Measurements from ENCODE around the gene KIF2C. TPM values are rescaled to one million over a fixed set of nuclear protein-coding genes. Genes with fewer than 3 reads are reported as not detected.

KIF2C gene
- total and polyA plus RNA-seq, 9 of the 15 experiments (the other 6 are each of a cell fraction or from before 2014, with no cell fraction given), result 84.9 to 226 (median 169) TPM

DNA sequence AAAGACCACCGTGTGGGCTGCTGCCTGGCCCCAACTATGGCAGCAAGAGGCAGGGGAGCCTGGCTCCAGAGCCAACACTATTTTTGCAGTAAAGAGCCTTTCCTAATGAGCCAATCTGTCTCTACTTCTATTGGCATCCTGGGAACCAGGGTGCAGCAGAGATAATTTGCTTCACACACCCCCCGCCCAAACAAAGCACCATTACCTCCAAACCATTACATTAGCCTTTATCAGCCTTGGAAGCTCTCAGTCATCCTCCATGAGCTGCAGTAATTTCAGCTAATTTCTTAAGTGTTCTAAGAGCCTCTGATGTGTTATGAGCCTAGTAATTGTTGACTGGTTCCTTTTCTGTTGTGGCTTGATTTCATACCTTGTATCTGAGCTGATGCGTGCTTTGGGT, 43.5 kb upstream of the KIF2C start:
- no peak for FAIRE-seq

More for the DNA sequence above, 43.5 kb upstream of the KIF2C start:
- no peak overlapping the region for H2AFZ ChIP-seq (ENCODE audit: low read depth, low read length)
- H3K9me1 ChIP-seq (ENCODE audit: control insufficient read depth, insufficient read depth, low read length), result no peaks in the 10 kb centered on the region
- no peaks in the 10 kb centered on the region for H3K9me3 ChIP-seq (replicated peaks; ENCODE audit: control insufficient read depth, insufficient read depth, low read depth, low read length)
- ATAC-seq, result no peak
- no peak overlapping the region for H3K27ac ChIP-seq (ENCODE audit: extremely low read depth, low read depth, low read length)
- no peaks in the 10 kb centered on the region for H3K4me1 ChIP-seq (replicated peaks in 1 of 2; ENCODE audit: control insufficient read depth in 2 of 2, insufficient read depth in 2 of 2, low read length in 2 of 2)
- WGBS (ENCODE audit: insufficient coverage, low coverage, missing lambda C conversion rate), result 4% methylated on average over 3 of the region's 3 CpGs
- no peaks in the 10 kb centered on the region for H3K36me3 ChIP-seq (ENCODE audit: control insufficient read depth, insufficient read depth, low read length)
- no peak for DNase-seq (ENCODE audit: extremely low read depth in 1 of 4, low spot score in 3 of 4)
- BruUV-seq (replicated peaks), result no TSS peak
- no peak overlapping the region for H3K4me2 ChIP-seq (ENCODE audit: insufficient read depth, low read length)
- H4K20me1 ChIP-seq (replicated peaks; ENCODE audit: control insufficient read depth, insufficient read depth, low read length), result no peaks in the 10 kb centered on the region
- H3K27me3 ChIP-seq (ENCODE audit: control insufficient read depth in 2 of 2, insufficient read depth in 2 of 2, low read length in 2 of 2), result peaks cover 11 to 26% of the 10 kb centered on the region in 2 experiments; a peak in 4 of 5 replicates
- H3K79me2 ChIP-seq (ENCODE audit: control insufficient read depth, insufficient read depth, low read length), result no peaks in the 10 kb centered on the region
- no peak overlapping the region for H3K4me3 ChIP-seq
- POLR2A ChIA-PET, result interaction anchor here (0.6 to 3.7 kb wide), 8 partner anchors 8 to 933 kb away, joined by 3 to 28 read pairs (median 3); partner anchors contain the start of gene RPS8
- intact Hi-C loops (cut with micrococcal nuclease), result no loop called here
- no peak overlapping the region for H3K9ac ChIP-seq (ENCODE audit: insufficient read depth in 1 of 2, low read depth in 2 of 2, low read length in 2 of 2)
- no peak for TF ChIP-seq KAT8 (IDR thresholded peaks at IDR 0.05; ENCODE audit: low read depth)
- TF ChIP-seq, protein P1, sequence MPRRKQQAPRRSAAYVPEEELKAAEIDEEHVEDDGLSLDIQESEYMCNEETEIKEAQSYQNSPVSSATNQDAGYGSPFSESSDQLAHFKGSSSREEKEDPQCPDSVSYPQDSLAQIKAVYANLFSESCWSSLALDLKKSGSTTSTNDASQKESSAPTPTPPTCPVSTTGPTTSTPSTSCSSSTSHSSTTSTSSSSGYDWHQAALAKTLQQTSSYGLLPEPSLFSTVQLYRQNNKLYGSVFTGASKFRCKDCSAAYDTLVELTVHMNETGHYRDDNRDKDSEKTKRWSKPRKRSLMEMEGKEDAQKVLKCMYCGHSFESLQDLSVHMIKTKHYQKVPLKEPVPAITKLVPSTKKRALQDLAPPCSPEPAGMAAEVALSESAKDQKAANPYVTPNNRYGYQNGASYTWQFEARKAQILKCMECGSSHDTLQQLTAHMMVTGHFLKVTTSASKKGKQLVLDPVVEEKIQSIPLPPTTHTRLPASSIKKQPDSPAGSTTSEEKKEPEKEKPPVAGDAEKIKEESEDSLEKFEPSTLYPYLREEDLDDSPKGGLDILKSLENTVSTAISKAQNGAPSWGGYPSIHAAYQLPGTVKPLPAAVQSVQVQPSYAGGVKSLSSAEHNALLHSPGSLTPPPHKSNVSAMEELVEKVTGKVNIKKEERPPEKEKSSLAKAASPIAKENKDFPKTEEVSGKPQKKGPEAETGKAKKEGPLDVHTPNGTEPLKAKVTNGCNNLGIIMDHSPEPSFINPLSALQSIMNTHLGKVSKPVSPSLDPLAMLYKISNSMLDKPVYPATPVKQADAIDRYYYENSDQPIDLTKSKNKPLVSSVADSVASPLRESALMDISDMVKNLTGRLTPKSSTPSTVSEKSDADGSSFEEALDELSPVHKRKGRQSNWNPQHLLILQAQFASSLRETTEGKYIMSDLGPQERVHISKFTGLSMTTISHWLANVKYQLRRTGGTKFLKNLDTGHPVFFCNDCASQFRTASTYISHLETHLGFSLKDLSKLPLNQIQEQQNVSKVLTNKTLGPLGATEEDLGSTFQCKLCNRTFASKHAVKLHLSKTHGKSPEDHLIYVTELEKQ (CRISPR knock-in tag; IDR thresholded peaks at IDR 0.05), result no peak
- TF ChIP-seq TAF9B (IDR thresholded peaks at IDR 0.05; ENCODE audit: partially characterized antibody), result no peak
- TF ChIP-seq, protein P2, sequence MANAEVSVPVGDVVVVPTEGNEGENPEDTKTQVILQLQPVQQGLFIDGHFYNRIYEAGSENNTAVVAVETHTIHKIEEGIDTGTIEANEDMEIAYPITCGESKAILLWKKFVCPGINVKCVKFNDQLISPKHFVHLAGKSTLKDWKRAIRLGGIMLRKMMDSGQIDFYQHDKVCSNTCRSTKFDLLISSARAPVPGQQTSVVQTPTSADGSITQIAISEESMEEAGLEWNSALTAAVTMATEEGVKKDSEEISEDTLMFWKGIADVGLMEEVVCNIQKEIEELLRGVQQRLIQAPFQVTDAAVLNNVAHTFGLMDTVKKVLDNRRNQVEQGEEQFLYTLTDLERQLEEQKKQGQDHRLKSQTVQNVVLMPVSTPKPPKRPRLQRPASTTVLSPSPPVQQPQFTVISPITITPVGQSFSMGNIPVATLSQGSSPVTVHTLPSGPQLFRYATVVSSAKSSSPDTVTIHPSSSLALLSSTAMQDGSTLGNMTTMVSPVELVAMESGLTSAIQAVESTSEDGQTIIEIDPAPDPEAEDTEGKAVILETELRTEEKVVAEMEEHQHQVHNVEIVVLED (CRISPR knock-in tag; IDR thresholded peaks at IDR 0.05), result no peak
- no peak for TF ChIP-seq NCOR1 (IDR thresholded peaks at IDR 0.05)
- no peak for TF ChIP-seq GTF2F1 (IDR thresholded peaks at IDR 0.05; ENCODE audit: low read depth, low read length)
- no peak for TF ChIP-seq TGIF2 (CRISPR knock-in tag; IDR thresholded peaks at IDR 0.05)
- TF ChIP-seq SETDB1 (IDR thresholded peaks at IDR 0.05; ENCODE audit: low read length), result no peak
- TF ChIP-seq NCOA2 (IDR thresholded peaks at IDR 0.05; ENCODE audit: partially characterized antibody in 2 of 2), result no peak
- TF ChIP-seq, protein P3, sequence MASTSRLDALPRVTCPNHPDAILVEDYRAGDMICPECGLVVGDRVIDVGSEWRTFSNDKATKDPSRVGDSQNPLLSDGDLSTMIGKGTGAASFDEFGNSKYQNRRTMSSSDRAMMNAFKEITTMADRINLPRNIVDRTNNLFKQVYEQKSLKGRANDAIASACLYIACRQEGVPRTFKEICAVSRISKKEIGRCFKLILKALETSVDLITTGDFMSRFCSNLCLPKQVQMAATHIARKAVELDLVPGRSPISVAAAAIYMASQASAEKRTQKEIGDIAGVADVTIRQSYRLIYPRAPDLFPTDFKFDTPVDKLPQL (IDR thresholded peaks at IDR 0.05; ENCODE audit: extremely low read depth, insufficient read length), result no peak
- TF ChIP-seq CHCHD3 (CRISPR knock-in tag; IDR thresholded peaks at IDR 0.05), result no peak
- no peak for TF ChIP-seq ZNF263 (CRISPR knock-in tag; IDR thresholded peaks at IDR 0.05; ENCODE audit: borderline replicate concordance)
- TF ChIP-seq ZNF77 (CRISPR knock-in tag; IDR thresholded peaks at IDR 0.05), result no peak
- CTCF ChIA-PET (ENCODE audit: low intra/inter-chr PET ratio), result no interaction called here
- in situ Hi-C loops (cut with MboI), result no loop called here

Measured in K562 (cell line).